Astrocyte of the hippocampus (primary cell): Measurements from ENCODE around the gene HBS1L.
A peak's percentile ranks its signal among the peaks of the same experiment; 100 is the strongest.
"Not testable (repeated sequence)": the region's sequence is repeated elsewhere in the genome, so short reads cannot be mapped to it uniquely, and the experiment has no call there.

ENCODE experiments used
- DNase-seq: peaks from one replicate; pipeline ENCODE4 v3.0.0; 2011; ENCODE audit warnings: low read depth, low spot score

Gene HBS1L

DNA sequence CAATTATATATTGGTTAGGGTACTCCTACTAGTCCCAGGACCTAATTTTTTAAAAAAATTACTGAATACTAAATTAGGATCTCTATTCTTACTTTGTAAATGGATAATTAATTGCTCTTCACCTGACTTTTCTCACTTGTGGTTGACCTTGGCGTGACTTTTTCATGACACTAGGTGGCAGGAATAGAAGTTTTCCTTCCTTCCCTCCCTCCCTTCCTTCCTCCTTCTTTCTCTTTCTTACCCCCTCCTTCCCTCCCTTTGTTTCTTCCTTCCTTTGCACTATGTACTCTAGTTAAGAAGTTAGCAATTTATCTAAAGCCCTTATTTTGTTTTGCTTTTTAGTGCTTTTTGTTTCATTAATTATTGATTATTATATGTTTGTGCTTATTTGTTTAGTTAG lies 20.4 kb upstream of the HBS1L start:
- no peak for DNase-seq

GRCh38 chr6:135073756-135074393 lies 19.3 kb upstream of the HBS1L start:
- DNase-seq, result no peak

- no peak for DNase-seq
Measured at GRCh38 chr6:135073217-135073616, 18.6 kb upstream of the HBS1L start.

DNA sequence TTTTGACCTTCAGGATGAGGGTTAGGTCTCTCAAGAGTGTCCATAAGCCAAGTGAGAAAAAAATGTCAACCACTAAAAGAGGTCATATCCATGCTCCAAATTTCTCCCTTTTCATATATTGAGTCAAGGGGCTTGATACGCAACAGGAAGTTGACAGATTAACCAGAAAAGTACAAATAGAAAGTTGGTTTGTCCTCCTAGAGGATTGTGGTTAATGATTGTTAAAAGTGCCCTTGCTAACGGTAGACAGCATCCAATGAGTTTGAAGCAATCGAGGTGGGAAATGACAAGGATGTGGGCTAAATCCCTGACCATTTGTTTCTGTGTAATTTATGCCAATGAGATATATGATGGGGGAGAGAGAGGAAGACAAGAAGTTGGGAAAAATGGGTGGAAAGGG lies 18.1 kb upstream of the HBS1L start:
- no peak for DNase-seq

- no peak for DNase-seq
Measured at GRCh38 chr6:135071541-135071940, 16.9 kb upstream of the HBS1L start.

DNA sequence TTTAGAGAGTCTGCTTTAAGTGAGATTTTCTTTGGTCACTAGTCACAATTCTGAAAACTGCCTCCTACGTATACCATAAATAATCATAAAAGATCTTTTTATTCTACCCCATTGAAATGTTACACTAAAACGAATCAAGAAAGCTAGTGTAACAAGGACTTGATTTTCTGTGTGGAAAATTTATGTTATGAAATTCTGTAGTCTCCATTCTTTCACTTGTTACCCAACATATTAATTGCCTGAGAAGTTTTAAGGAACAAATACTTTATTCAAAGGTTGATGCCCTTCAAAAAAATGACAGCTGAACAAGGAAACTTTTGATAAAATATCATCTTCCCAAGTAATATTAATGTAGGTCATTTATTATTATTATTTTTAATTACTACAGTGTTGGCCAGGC lies 13.3 kb upstream of the HBS1L start:
- no peak for DNase-seq

DNA sequence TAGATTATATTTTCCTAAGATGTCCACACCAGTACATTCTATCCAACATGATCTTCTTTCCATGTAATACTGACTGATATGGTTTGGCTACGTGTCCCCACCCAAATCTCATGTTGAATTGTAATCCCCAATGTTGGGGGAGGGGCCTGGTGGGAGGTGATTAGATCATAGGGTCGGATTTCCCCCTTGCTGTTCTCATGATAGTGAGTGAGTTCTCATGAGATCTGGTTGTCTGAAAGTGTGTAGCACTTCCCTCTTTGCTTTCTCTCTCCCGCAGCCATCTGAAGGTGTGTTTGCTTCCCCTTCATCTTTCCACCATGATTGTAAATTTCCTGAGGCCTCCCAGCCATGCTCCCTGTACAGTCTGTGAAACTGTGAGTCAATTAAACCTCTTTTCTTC lies 12.2 kb upstream of the HBS1L start:
- DNase-seq, result no peak

- no peak for DNase-seq
Measured at GRCh38 chr6:135066397-135066796, 11.8 kb upstream of the HBS1L start.

DNA sequence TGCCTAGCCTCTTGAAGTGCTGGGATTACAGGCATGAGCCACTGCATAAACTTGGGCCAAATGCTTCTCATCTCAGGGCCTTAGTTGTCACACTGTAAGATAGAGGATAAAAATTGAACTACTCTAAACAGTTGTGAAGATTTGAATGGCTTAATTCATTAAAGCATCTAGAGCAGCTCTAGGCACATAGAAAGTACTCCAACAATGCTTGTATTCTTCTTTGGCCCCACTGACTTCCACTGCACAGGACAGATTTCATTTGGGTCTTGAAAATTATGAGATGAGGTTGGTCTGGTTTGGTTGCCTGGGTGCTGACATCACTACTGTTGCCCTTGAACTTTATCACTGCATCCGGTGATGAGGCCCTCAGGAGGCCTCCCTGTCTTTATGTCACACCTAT lies 10.0 kb upstream of the HBS1L start:
- DNase-seq, result no peak

- DNase-seq, result no peak
Measured at GRCh38 chr6:135063926-135064325, 9.3 kb upstream of the HBS1L start.

DNA sequence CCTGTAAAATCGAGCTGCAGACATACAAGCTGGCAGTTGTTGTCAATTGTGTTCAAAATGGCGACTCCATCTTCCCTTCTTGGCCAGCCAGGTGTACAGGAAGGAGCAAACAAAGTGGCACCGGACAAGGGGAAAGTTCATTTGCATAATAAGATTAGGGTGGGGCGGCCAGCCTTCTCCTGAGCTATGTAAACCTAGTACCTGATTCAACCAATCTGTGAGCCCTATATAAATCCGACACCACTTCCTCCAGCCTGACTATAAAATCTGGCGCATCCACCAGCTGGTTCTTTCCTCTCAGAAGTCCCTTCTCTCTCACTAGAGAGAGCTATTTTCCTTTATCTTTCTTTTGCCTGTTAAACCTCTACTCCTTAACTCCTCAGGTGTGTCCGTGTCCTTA lies 8.1 kb upstream of the HBS1L start:
- no peak for DNase-seq

- no peak for DNase-seq
Measured at GRCh38 chr6:135060076-135060475, 5.5 kb upstream of the HBS1L start.

- not testable (repeated sequence) for DNase-seq
Measured at GRCh38 chr6:135058299-135058698, 3.7 kb upstream of the HBS1L start.

- no peak for DNase-seq
Measured at GRCh38 chr6:135056632-135057031, 2.0 kb upstream of the HBS1L start.

DNA sequence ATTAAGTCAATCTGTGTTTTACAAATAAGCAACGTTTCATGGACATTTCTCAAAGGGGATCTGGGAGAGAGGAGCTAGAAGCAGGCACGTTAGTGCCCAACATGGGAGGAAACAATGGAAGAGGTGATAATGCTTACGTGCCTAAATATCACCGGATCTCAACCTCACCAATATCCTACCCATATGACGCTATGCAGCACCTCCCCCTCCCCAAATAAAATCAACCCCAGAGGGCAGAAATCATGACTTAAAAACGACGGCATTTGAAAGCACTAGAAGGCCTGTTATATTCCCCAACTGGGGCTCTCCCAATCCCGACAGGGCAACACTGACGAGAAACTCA lies 425 bp downstream of the HBS1L start:
- DNase-seq, result no peak

GRCh38 chr6:135053406-135053805 lies 1.2 kb downstream of the HBS1L start:
- DNase-seq, result no peak

- DNase-seq, result no peak
Measured at GRCh38 chr6:135052939-135053338, 1.7 kb downstream of the HBS1L start.

- no peak for DNase-seq
Measured at GRCh38 chr6:135048915-135049314, 5.7 kb downstream of the HBS1L start.

DNA sequence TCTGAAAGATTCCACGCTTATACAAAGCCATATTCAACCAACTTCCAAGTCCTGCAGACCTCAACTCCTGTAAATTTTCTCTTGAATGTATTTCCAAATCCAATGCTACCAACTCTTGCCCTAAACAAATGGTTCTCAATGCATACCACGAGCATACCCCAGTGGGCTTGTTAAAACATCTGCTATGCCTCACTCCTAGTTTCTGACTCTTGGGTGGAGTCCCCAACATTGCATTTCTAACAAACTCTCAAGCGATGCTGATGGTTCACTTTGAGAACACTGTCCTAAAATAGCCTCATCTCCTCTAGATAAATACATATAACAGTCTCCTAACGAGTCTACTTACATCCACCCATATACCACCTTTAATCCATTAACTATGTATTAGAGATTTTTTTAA lies 7.3 kb downstream of the HBS1L start:
- no peak for DNase-seq

DNA sequence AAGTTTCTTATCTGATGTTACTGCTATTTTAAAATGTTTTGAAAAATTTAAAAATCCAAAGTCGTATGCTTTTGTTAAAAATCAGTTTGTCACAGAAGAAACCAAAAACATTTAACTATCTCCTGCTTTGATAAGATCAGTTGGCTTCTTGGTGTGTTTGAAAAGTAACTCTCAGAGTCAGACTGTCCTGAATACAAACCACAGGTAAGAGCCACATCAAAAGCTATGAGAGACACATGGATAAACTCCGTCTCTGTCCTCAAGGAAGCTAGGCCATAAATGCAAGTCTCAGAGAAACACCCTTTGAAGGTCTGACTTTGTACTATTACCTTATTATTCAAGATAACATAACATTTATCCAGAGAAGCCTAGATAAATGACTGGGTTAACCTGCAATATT lies 7.7 kb downstream of the HBS1L start:
- no peak for DNase-seq

DNA sequence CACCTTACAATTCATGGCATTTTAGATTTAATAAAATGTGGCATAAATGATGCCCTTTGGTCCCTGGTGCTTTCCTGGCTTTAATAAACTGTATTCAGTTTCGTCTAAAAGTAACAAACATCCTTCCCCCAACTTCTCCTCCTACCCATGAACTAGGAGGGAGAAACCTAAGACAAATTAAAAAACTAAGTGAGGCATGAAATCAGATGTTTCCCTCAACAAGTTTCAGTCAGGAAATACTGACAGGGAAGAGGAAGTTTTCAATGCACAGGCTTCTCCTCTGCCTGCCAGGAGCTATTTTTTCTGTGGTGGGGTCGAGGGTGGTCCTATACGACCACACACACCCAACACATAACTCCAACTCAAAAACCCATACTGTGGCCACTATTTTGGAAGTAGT lies 10.0 kb downstream of the HBS1L start:
- no peak for DNase-seq

DNA sequence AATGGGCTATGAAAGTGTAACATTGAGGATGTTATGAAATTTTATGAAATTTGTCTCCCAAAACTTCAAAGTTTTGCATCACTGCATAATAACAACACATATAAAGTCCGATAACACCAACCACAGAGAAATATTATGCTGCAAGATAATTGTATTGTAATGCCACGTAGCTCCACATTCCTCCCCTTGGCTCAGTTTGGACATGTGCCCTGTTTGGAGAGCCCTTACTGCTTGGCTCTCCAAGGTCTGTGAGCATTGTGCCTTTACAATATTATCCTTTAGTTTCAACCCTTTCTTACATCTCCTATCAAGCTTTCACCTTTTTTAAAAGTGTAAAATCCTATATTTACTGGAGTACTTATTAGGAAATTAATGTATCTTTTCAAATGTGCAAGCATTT lies 10.8 kb downstream of the HBS1L start:
- peak; percentile 31 for DNase-seq

DNA sequence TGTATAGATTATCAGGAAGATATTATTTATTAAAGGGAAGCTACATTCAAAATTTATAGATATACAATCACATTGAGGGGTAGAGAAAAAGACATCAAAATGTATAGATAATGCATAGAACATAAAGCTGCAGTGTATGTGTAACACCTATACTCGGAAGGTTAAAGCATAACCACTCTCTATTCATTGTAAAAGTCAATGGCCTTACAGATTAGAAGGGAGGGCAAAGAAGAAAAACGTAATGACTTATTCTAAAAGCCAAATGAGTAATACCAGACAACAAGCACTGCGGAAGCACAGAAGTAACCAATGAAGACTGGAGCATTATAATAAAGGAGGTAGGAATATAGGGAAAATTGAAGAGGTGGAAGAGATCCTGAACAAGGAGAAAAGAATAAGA lies 11.3 kb downstream of the HBS1L start:
- no peak for DNase-seq

DNA sequence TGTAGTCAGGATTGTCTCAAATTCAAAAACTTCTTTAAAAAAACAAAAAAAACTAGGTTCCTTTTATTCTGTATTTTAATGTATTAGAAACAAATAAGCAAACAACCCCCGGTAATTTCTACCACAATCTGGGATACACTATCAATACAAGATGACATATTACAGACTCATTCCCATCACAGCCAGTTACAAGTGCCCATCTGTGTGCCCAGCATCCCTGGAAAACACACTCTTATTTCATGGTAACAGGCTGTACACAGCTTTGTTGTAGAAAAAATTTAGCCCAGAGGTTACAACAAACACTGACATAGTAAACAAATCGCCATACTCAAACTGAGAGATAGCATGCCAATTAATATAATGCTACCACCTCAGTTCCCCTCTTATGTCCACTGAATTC lies 16.3 kb downstream of the HBS1L start:
- no peak for DNase-seq

DNA sequence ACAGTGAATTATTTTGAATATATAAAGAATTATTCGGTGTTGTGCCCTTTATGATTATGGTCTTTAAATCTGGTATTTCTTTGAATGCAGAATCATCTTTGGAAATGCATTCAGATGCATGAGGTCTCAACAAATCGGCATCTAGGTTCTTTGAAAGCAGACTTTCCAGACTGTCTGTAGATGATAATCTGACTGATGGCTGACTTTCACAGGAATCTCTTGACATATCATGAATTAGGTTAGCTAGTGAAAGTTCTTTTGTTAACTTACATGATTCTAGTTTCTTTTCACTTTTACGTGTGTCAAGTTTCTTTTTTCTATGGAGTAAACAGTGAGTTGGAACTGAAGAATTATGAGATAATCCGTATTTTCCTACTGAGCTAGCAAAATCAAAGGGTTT lies 17.1 kb downstream of the HBS1L start:
- DNase-seq, result no peak
